Endothelial cell of coronary artery (primary cell): ENCODE measurements around the gene WDR48. TPM values are rescaled to one million over a fixed set of nuclear protein-coding genes. Genes with fewer than 3 reads are reported as not detected.

ENCODE experiments used
- total RNA-seq: library from RNA; depleted of rRNA; stranded (reverse); fragments of >200 nt; gene quantifications from 2 replicates; pipeline ENCODE4 v1.2.3, GENCODE V29; 2014

The WDR48 gene
- 26.4 and 33.6 TPM in 2 replicates for total RNA-seq

GRCh38 chr3:39051649-39052561 lies at the start of gene WDR48, which contains the start of gene SCN11A:
Gene WDR48 (plus strand): TSS chr3:39052016. CDS start chr3:39052026, 10 bp downstream.
Gene SCN11A (minus strand): TSS chr3:39051944. CDS start chr3:38950362, 101,582 bp downstream.

GRCh38 chr3:39107388-39108199 lies 55.8 kb downstream of the WDR48 start, which contains the start of the genes GORASP1 and TTC21A:
Gene GORASP1 (minus strand): TSS chr3:39107627. CDS start chr3:39107541, 86 bp downstream.
Gene TTC21A (plus strand): TSS chr3:39107680. CDS start chr3:39107838, 158 bp downstream.

Other genes starting within 250 kb of the WDR48 start
- under 0.01 TPM in 1 of 2 replicates, not detected in the other for gene SCN10A, start 235.8 kb upstream of the WDR48 start, total RNA-seq
- 0.09 TPM in 1 of 2 replicates, not detected in the other for gene SCN11A, start 72 bp upstream of the WDR48 start, total RNA-seq
- 27.5 and 40.8 TPM in 2 replicates for gene GORASP1, start 55.6 kb downstream of the WDR48 start, total RNA-seq
- gene TTC21A, start 55.7 kb downstream of the WDR48 start, total RNA-seq, result 1.7 and 1.8 TPM in 2 replicates
- 13.0 and 16.4 TPM in 2 replicates for gene CSRNP1, start 101.6 kb downstream of the WDR48 start, total RNA-seq
- gene XIRP1, start 140.6 kb downstream of the WDR48 start, total RNA-seq, result not detected in 2 replicates
- gene CX3CR1, start 228.0 kb downstream of the WDR48 start, total RNA-seq, result not detected in 2 replicates